Osteocyte (in vitro differentiated cells): ENCODE results near the gene MAP3K14. TPM values are rescaled to one million over a fixed set of nuclear protein-coding genes. Genes with fewer than 3 reads are reported as not detected.

ENCODE experiments used
- DNase-seq: peaks from one replicate; pipeline ENCODE4 v3.0.0; 2021; ENCODE audit warnings: mixed read lengths; ENCODE audit not compliant: unreplicated experiment; ENCODE audit errors: extremely low spot score
- H3K27ac Mint-ChIP-seq: one replicate; pipeline ENCODE4 v1.8.0; 2021; ENCODE audit warnings: mild to moderate bottlenecking, mixed read lengths; ENCODE audit not compliant: unreplicated experiment
- H3K27me3 Mint-ChIP-seq: one replicate; pipeline ENCODE4 v1.8.0; 2021; ENCODE audit warnings: mixed read lengths; ENCODE audit not compliant: unreplicated experiment
- H3K36me3 Mint-ChIP-seq: one replicate; pipeline ENCODE4 v1.8.0; 2021; ENCODE audit warnings: mixed read lengths; ENCODE audit not compliant: unreplicated experiment
- H3K4me1 Mint-ChIP-seq: one replicate; pipeline ENCODE4 v1.8.0; 2021; ENCODE audit warnings: mixed read lengths; ENCODE audit not compliant: unreplicated experiment
- H3K4me3 Mint-ChIP-seq: one replicate; pipeline ENCODE4 v1.8.0; 2021; ENCODE audit warnings: mild to moderate bottlenecking, moderate library complexity, mixed read lengths; ENCODE audit not compliant: unreplicated experiment
- H3K9me3 Mint-ChIP-seq: one replicate; pipeline ENCODE4 v1.8.0; 2021; ENCODE audit warnings: mixed read lengths; ENCODE audit not compliant: unreplicated experiment
- CTCF ChIP-seq: fragments of 200-600 bp; sonication (generic); IDR thresholded peaks from 2 replicates; pipeline ENCODE4 v1.5.0; 2021; ENCODE audit warnings: antibody characterized with exemption, mild to moderate bottlenecking, moderate library complexity
- total RNA-seq: library from RNA; stranded (reverse); gene quantifications from 2 replicates; pipeline ENCODE4 v1.2.1, GENCODE V29; 2021

MAP3K14 gene
- total RNA-seq, 1 donor from 2014 or later = 13.2 TPM

- DNase-seq = no peak
- TF ChIP-seq CTCF = no peak
- H3K36me3 Mint-ChIP-seq = no peaks in the 10 kb centered on the region
- peaks cover 37% of the 10 kb centered on the region for H3K4me1 Mint-ChIP-seq
- peaks cover 3% of the 10 kb centered on the region for H3K27me3 Mint-ChIP-seq
- no peaks in the 10 kb centered on the region for H3K9me3 Mint-ChIP-seq
- H3K4me3 Mint-ChIP-seq = no peak overlapping the region
- H3K27ac Mint-ChIP-seq = no peak overlapping the region
Measured at GRCh38 chr17:45225051-45225700, 91.6 kb downstream of the MAP3K14 start.

DNA sequence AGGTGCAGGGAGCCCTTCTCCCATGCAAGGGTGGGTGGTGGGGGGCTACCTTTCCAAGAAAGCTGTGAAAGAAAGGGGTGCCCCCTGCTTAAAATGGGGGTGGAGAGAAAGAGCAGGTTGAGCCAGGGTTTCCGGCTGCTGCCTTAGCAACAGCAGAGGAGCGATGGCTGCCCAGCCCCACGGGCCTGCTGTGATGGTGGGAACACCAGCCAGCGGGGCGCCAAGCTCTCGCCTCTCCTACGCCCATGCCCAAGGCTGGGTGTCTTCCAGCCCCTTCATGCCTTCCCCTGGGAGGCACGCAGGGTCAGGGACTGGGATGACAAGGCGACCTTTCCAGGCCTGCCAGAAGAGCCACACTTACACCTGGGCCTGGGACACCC lies 92.2 kb downstream of the MAP3K14 start:
- Mint-ChIP-seq H3K9me3 (no peaks in the 10 kb centered on the region), H3K27ac (no peak overlapping the region), H3K36me3 (no peaks in the 10 kb centered on the region), H3K4me3 (no peak overlapping the region), H3K27me3 (peaks cover 3% of the 10 kb centered on the region), H3K4me1 (peaks cover 34% of the 10 kb centered on the region)
- DNase-seq = no peak
- no peak for TF ChIP-seq CTCF

- Mint-ChIP-seq H3K36me3 (no peaks in the 10 kb centered on the region), H3K27me3 (peaks cover 3% of the 10 kb centered on the region), H3K4me1 (peaks cover 30% of the 10 kb centered on the region), H3K27ac (no peak overlapping the region), H3K9me3 (no peaks in the 10 kb centered on the region), H3K4me3 (no peak overlapping the region)
- TF ChIP-seq CTCF = no peak
- DNase-seq = no peak
Measured at GRCh38 chr17:45223539-45224528, 93.0 kb downstream of the MAP3K14 start.

GRCh38 chr17:45222996-45223538 lies 93.8 kb downstream of the MAP3K14 start:
- DNase-seq = no peak
- H3K4me3 Mint-ChIP-seq = peak overlapping the region; percentile 51

More at GRCh38 chr17:45222996-45223538, 93.8 kb downstream of the MAP3K14 start:
- Mint-ChIP-seq H3K27ac (no peak overlapping the region), H3K36me3 (no peaks in the 10 kb centered on the region), H3K4me1 (peaks cover 27% of the 10 kb centered on the region), H3K27me3 (peaks cover 3% of the 10 kb centered on the region), H3K9me3 (no peaks in the 10 kb centered on the region)
- TF ChIP-seq CTCF = no peak
